C4-2B (cell line): Measurements from ENCODE around the gene ADGRD1.

Experiments
- ZFX ChIP-seq: fragments of 450-650 bp; IDR thresholded peaks from 2 replicates; pipeline ENCODE4 v1.6.1; 2017
- TF ChIP-seq, protein P1 (sequence below): fragments of 450-650 bp; conservative IDR thresholded peaks from 2 replicates; pipeline ENCODE4 v1.5.1; 2017; ENCODE audit warnings: mild to moderate bottlenecking

DNA sequence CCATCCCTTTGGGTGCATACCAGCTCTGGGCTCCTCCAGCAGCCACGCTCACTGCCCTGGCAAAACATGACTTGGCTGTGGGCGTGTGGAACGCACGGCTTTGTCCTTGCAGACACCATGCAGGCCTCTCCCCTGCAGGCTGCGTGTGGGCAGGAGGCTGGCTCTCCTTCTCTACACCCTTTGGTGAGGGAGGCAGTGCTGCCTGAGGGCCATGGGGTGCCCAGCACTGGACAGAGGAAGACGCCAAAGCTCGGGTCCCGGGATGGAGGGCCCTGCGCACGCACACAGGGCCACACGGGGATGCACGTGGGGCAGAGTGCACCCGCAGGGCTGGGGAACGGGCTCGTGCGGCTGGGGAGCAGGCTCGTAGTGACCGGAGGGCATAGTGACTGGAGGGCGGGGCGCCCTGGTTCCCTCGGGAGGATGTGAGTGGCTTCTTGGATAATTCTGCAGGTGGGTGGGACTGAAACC is 89.7 kb downstream of the ADGRD1 start:
- TF ChIP-seq, protein P1, sequence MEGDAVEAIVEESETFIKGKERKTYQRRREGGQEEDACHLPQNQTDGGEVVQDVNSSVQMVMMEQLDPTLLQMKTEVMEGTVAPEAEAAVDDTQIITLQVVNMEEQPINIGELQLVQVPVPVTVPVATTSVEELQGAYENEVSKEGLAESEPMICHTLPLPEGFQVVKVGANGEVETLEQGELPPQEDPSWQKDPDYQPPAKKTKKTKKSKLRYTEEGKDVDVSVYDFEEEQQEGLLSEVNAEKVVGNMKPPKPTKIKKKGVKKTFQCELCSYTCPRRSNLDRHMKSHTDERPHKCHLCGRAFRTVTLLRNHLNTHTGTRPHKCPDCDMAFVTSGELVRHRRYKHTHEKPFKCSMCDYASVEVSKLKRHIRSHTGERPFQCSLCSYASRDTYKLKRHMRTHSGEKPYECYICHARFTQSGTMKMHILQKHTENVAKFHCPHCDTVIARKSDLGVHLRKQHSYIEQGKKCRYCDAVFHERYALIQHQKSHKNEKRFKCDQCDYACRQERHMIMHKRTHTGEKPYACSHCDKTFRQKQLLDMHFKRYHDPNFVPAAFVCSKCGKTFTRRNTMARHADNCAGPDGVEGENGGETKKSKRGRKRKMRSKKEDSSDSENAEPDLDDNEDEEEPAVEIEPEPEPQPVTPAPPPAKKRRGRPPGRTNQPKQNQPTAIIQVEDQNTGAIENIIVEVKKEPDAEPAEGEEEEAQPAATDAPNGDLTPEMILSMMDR: no peak
- TF ChIP-seq ZFX: no peak
